Calu3 (cell line): ENCODE measurements around the gene GCH1. TPM values are rescaled to one million over a fixed set of nuclear protein-coding genes. Genes with fewer than 3 reads are reported as not detected.

Experiments
- BruUV-seq: library from RNA; stranded (reverse); fragments of 400-500 nt; replicated peaks from 2 replicates; lab custom pipeline; 2021; lab: Mats Ljungman, UMichigan
- CTCF ChIA-PET: fragments of 300-600 bp; sonication (Branson Sonifier 250); formaldehyde crosslinking; loops from one replicate; lab custom pipeline; 2022; ENCODE audit warnings: antibody characterized with exemption; lab: Charles Lee
- DNase-seq: peaks from one replicate; pipeline ENCODE4 v3.0.0; 2022
- H3K27ac Mint-ChIP-seq: one replicate; pipeline ENCODE4 v1.8.0; 2022; ENCODE audit warnings: mixed read lengths; ENCODE audit not compliant: unreplicated experiment
- H3K27me3 Mint-ChIP-seq: one replicate; pipeline ENCODE4 v1.8.0; 2022; ENCODE audit warnings: mixed read lengths; ENCODE audit not compliant: unreplicated experiment
- H3K36me3 Mint-ChIP-seq: one replicate; pipeline ENCODE4 v1.8.0; 2022; ENCODE audit warnings: mild to moderate bottlenecking, moderate library complexity, mixed read lengths; ENCODE audit not compliant: insufficient read depth, unreplicated experiment
- H3K4me1 Mint-ChIP-seq: one replicate; pipeline ENCODE4 v1.8.0; 2022; ENCODE audit warnings: mild to moderate bottlenecking, low read depth, mixed read lengths; ENCODE audit not compliant: unreplicated experiment
- H3K4me3 Mint-ChIP-seq: one replicate; pipeline ENCODE4 v1.8.0; 2022; ENCODE audit warnings: mild to moderate bottlenecking, low read depth, moderate library complexity, mixed read lengths; ENCODE audit not compliant: unreplicated experiment
- H3K9me3 Mint-ChIP-seq: one replicate; pipeline ENCODE4 v1.8.0; 2022; ENCODE audit warnings: low read depth, mixed read lengths; ENCODE audit not compliant: unreplicated experiment
- intact Hi-C: fragments of 100-400 bp; cut with micrococcal nuclease; formaldehyde crosslinking; loops from one replicate; pipeline ENCODE4 v1.10.0; 2022; ENCODE audit not compliant: unreplicated experiment
- total RNA-seq: library from RNA; stranded (reverse); gene quantifications from 2 replicates; pipeline ENCODE4 v1.2.3, GENCODE V29; 2022
- TF ChIP-seq, protein P1 (sequence below): fragments of 200-600 bp; IDR thresholded peaks from one replicate; pipeline ENCODE4 v1.8.0; 2022; ENCODE audit warnings: antibody characterized with exemption; ENCODE audit not compliant: unreplicated experiment

GCH1 gene
- total RNA-seq, 1 experiment from 2014 or later, result 6.8 TPM

DNA sequence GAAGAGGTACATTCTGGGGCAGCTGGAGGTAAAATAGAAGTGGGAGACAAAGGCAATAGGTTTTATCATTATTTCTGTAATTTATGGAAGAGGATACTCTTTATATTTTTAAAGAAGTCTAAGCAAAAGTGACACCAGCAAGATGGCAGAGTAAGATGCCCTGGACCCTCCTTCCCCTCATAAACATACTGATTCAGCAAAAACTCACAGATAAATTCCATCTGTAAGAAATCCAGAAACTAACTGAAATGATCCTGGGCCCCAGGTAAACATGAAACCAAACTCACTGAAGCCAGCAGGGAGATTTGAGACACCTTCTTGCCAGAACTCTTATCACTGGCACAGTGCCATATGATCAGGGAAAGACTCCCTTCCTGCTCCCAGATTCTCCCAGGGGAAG, 79.9 kb downstream of the GCH1 start:
- H3K27ac Mint-ChIP-seq, result no peak overlapping the region
- no peak overlapping the region for H3K4me3 Mint-ChIP-seq
- no TSS peak for BruUV-seq
- TF ChIP-seq, protein P1, sequence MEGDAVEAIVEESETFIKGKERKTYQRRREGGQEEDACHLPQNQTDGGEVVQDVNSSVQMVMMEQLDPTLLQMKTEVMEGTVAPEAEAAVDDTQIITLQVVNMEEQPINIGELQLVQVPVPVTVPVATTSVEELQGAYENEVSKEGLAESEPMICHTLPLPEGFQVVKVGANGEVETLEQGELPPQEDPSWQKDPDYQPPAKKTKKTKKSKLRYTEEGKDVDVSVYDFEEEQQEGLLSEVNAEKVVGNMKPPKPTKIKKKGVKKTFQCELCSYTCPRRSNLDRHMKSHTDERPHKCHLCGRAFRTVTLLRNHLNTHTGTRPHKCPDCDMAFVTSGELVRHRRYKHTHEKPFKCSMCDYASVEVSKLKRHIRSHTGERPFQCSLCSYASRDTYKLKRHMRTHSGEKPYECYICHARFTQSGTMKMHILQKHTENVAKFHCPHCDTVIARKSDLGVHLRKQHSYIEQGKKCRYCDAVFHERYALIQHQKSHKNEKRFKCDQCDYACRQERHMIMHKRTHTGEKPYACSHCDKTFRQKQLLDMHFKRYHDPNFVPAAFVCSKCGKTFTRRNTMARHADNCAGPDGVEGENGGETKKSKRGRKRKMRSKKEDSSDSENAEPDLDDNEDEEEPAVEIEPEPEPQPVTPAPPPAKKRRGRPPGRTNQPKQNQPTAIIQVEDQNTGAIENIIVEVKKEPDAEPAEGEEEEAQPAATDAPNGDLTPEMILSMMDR, result no peak
- peaks cover 31% of the 10 kb centered on the region for H3K27me3 Mint-ChIP-seq
- peaks cover 11% of the 10 kb centered on the region for H3K9me3 Mint-ChIP-seq
- H3K4me1 Mint-ChIP-seq, result no peaks in the 10 kb centered on the region
- no peak for DNase-seq
- intact Hi-C loops, result no loop called here
- CTCF ChIA-PET, result no interaction called here
- no peaks in the 10 kb centered on the region for H3K36me3 Mint-ChIP-seq

DNA sequence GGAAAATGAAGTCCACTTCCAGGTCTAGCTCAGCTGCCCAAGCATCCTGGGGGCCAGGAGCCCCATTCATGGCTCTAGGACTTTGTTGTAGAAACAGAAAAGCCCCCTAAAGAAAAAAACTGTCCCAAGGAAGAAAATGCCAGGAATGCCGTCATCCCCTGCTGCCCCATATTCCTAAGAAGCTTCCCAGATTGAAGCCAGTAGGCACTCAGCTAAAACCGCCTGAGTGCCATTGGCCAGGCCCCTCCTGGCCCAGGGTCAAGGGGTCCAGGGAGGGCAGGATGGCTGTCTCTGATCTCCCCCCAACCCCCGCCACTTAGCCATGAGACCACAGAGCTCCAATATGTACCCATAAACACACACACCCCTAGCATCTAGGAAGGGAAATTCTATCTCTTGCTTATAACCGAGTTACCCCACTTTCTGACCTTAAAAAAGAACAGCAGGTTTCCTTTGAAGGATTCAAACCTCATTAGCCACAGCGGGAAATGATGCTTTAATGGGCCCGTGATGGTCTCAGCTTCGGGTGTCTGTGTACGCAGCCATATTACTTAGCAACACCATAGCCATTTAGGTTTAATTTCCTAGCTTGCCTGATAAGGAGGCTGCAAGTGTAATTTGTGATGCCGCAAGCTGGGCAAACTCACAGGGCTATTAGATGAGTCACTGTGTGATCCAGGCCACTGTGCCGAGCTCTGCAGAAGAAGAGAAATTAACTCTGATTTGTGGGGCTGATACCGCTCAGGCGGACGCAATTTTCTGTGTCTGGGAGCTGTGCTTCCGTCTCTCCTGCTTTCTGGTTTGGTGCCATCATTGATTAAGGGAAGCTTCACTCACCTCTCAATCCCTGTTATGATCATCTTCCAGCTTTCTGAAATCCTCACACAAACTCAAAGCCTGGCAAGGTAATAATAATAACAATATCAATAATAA, 84.2 kb downstream of the GCH1 start:
- no peak for DNase-seq
- TF ChIP-seq, protein P1, result no peak
- H3K36me3 Mint-ChIP-seq, result no peaks in the 10 kb centered on the region
- H3K27me3 Mint-ChIP-seq, result peaks cover 19% of the 10 kb centered on the region
- no peak overlapping the region for H3K4me3 Mint-ChIP-seq
- no peak overlapping the region for H3K27ac Mint-ChIP-seq
- no peaks in the 10 kb centered on the region for H3K9me3 Mint-ChIP-seq
- intact Hi-C loops, result no loop called here
- H3K4me1 Mint-ChIP-seq, result peaks cover 13% of the 10 kb centered on the region
- BruUV-seq, result no TSS peak
- CTCF ChIA-PET, result interaction anchor here (1.0 to 1.1 kb wide), 2 partner anchors 11 to 12 kb away, joined by 3 to 4 read pairs; no protein-coding TSS in a partner anchor

DNA sequence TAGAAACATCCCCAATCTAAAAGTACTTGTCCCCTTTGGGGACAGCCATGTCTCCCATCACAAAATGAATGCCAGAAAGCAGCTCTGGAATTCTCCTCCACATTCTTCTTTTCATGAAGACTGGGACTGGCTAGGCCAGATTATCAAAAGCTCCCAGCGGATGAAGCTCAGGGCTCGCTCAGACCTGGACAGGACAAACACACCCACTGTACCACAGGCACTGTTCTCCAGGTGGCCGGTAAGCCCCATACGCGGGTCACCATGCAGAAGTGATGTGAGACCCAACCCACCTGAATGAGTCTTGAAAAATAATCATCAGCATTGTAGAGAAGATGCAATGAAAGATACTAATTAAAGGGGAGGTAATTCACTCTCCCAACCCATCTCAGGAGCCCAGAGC, 85.1 kb downstream of the GCH1 start:
- no peak overlapping the region for H3K4me3 Mint-ChIP-seq
- no peaks in the 10 kb centered on the region for H3K9me3 Mint-ChIP-seq
- no peak overlapping the region for H3K27ac Mint-ChIP-seq
- no peaks in the 10 kb centered on the region for H3K36me3 Mint-ChIP-seq
- intact Hi-C loops, result no loop called here
- BruUV-seq, result no TSS peak
- CTCF ChIA-PET, result interaction anchor here (1.0 to 1.1 kb wide), 2 partner anchors 11 to 12 kb away, joined by 3 to 4 read pairs; no protein-coding TSS in a partner anchor
- peaks cover 13% of the 10 kb centered on the region for H3K4me1 Mint-ChIP-seq
- TF ChIP-seq, protein P1, result no peak
- H3K27me3 Mint-ChIP-seq, result peaks cover 27% of the 10 kb centered on the region
- DNase-seq, result no peak

DNA sequence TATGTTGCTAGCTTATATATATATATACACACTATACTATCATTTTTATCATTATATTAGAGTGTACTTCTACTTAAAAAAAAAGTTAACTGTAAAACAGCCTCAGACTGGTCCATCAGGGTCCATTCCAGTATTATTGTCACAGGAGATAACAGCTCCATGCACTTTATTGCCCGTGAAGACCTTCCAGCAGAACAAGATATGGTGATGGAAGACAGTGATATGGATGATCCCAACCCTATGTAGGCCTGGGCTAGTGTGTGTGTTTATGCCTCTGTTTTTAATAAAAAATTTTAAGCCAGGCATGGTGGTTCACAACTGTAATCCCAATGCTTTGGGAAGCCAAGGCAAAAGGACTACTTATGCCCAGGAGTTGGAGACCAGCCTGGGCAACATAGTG, 86.2 kb downstream of the GCH1 start:
- BruUV-seq, result no TSS peak
- Mint-ChIP-seq H3K27me3 (peaks cover 38% of the 10 kb centered on the region), H3K36me3 (no peaks in the 10 kb centered on the region), H3K27ac (no peak overlapping the region), H3K4me1 (peaks cover 13% of the 10 kb centered on the region), H3K9me3 (no peaks in the 10 kb centered on the region), H3K4me3 (no peak overlapping the region)
- intact Hi-C loops, result no loop called here
- CTCF ChIA-PET, result no interaction called here
- DNase-seq, result no peak
- TF ChIP-seq, protein P1, result no peak
